Measurements from ENCODE around the gene GTPBP6.
"Not testable (repeated sequence)": the region's sequence is repeated elsewhere in the genome, so short reads cannot be mapped to it uniquely, and the experiment has no call there.

GTPBP6 gene

GRCh38 chrX:352181-352580 is 33.6 kb upstream of the GTPBP6 start:
- no peak for DNase-seq (ENCODE audit: low spot score)

- no peak for DNase-seq (ENCODE audit: low spot score)
Observed at GRCh38 chrX:351736-352135, 33.1 kb upstream of the GTPBP6 start.

DNA sequence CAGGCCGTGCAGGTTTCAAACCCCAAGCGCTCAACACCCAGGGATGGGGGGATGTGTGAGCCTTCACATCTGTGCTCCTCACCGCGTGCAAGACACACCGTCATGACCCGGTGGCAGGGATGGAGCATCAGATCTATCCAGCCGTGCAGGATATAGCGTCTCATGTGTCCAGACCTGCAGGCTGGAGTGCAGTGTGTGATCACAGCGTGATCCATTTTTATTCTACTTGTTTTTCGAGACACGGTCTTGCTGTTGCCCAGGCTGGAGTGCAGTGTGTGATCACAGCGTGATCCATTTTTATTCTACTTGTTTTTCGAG is 32.7 kb upstream of the GTPBP6 start:
- DNase-seq (ENCODE audit: low spot score) = not testable (repeated sequence)

DNA sequence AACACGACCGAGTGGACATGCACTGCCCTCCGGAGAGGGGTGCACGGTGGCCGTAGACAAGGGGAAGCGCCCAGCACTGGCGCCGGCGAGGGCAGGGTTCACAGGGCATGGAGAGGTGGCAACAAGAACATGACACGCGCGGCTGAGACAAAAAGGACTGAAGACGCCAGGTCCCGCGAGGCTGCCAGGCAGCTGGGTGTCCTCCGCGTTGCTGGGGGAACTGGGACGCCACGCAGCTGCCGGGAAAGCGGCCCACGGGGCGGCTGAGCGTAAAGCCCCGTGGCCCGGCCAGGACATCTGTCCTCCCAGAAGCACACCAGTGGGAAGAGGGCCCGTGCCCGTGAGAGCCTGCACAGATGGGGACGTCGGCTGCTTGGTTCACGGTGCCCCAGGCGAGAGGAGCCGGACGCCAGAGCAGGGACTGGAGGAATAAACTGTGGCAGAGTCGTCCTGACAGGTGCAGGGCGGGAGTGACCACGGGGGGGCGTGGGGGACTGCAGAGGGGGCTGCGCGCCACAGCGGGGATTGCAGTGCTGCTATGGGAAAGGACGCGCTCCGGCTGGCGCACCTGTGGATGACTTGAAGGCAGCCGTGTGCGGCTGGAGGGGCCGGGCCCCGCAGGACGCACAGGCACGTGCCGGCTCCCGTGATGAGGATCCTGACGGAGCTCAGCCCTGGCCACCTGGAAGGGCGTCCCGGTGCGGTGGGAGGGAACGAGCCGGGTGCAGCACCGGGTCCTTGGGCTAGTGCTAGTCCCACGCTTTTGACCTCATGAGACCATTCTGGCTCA is 32.1 kb upstream of the GTPBP6 start:
- DNase-seq (ENCODE audit: low spot score) = no peak

- DNase-seq (ENCODE audit: low spot score) = no peak
Observed at GRCh38 chrX:350148-350533, 31.5 kb upstream of the GTPBP6 start.

GRCh38 chrX:349702-350101 is 31.1 kb upstream of the GTPBP6 start:
- DNase-seq (ENCODE audit: low spot score) = no peak

GRCh38 chrX:349196-349595 is 30.6 kb upstream of the GTPBP6 start:
- DNase-seq (ENCODE audit: low spot score) = no peak

GRCh38 chrX:348461-349117 is 30.0 kb upstream of the GTPBP6 start:
- no peak for DNase-seq (ENCODE audit: low spot score)

DNA sequence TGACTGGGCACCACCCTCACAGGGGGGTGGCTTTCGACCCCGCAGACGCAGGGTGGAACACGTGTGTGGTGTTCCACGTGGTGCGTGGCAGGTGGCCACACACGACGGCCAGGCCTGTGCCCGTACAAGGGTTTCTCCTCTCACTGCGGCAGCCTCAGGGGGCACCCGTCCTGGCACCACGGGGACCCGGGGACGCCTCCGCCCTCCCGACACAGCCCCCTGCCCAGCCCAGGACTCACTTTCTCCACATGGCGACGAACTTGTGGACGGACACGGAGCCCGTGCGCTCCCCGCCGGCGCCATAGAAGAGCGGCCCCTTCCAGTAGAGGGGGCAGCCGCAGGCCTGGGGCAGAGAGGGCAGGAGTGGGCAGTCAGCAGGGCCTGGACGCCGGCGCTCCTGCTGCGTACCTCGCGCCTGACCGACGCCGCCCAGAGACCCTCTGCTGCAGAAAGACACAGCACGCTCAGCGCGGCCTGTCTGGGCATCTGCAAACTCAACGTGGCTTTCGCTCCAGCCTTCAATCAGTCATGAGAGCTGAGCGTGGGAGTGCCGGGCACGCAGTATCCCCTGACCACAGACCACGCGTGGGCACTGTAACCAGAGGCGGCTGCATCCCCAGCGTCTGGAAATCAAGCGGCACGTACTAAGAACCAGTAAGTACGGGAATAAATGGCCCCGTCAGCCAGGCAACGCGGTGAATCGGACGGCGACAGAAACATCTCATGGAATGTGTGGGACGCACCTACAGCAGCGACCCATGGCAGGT is 28.9 kb upstream of the GTPBP6 start:
- DNase-seq (ENCODE audit: low spot score) = no peak

- DNase-seq (ENCODE audit: low spot score) = no peak
Observed at GRCh38 chrX:346034-346813, 27.6 kb upstream of the GTPBP6 start.

- DNase-seq (ENCODE audit: low spot score) = no peak
Observed at GRCh38 chrX:345020-345925, 26.7 kb upstream of the GTPBP6 start.

DNA sequence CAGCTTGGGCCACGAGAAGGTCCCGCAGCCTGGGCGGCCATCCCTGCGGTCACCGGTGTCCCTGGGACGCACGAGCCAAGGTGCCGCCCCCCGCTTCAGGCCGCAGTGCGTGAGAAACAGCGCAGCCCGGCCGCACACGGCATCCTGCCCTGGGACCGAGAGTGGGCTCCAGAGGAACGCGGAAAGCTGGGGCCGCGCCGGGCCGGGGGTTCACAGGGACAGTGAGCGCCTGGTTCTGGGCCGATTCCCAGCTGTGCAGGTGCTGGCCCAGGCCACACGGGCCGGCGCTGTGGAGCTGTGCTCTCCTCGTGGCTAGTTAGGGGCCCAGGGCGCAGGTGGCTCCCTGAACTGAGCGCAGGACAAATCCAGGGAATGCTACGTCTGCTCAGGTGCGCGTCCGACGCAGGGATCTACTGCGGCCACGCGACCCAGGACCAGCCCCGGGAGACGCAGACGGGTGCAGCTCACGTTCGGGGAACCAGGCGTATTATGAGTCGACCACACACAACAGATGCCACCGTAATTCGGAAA is 25.8 kb upstream of the GTPBP6 start:
- no peak for DNase-seq (ENCODE audit: low spot score)

GRCh38 chrX:341541-342101 is 23.0 kb upstream of the GTPBP6 start:
- DNase-seq (ENCODE audit: low spot score) = no peak

GRCh38 chrX:340641-341423 is 22.2 kb upstream of the GTPBP6 start:
- DNase-seq (ENCODE audit: low spot score) = no peak

DNA sequence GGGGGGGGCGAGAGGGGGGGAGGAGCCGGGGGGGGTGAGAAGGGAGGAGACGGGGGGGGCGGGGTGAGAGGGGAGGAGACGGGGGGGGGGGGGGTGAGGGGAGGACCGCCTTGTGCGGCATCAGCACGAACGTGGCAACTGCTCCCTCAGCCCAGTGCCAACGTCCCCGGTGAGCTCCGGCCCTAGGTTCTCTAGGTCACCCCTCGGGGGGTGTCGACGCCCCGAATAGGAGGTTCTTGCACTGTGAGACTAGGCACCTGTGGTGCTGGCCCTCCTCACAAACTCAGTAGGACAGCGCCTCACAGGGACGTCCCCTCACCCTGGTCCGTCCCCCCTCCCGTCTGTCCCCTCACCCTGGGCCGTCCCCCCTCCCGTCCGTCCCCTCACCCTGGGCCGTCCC is 21.5 kb upstream of the GTPBP6 start:
- DNase-seq (ENCODE audit: low spot score) = no peak

GRCh38 chrX:338836-339400 is 20.3 kb upstream of the GTPBP6 start:
- no peak for DNase-seq (ENCODE audit: low spot score)

- no peak for DNase-seq (ENCODE audit: low spot score)
Observed at GRCh38 chrX:338281-338835, 19.8 kb upstream of the GTPBP6 start.

GRCh38 chrX:337331-337831 is 18.8 kb upstream of the GTPBP6 start:
- DNase-seq (ENCODE audit: low spot score) = no peak

GRCh38 chrX:336227-336626 is 17.6 kb upstream of the GTPBP6 start:
- no peak for DNase-seq (ENCODE audit: low spot score)

Measured in GM03348 (cell line).